SK-N-SH treated with all-trans-retinoic acid at 6 μM for 48 hours (cell line): ENCODE measurements around the gene EXOC4.

Experiments
- ATAC-seq: fragments of 200-7000 bp; cut with Tn5 transposase; 3 replicates; pipeline ENCODE4 v1.9.1; 2020; ENCODE audit warnings: mild to moderate bottlenecking, moderate library complexity
- ARNTL ChIP-seq: fragments of 450-650 bp; formaldehyde crosslinking; IDR thresholded peaks from 2 replicates; pipeline ENCODE4 v1.5.0; 2020; ENCODE audit warnings: low read depth, mild to moderate bottlenecking, moderate library complexity, borderline replicate concordance
- BACH2 ChIP-seq: fragments of 250-450 bp; sonication (Bioruptor Pico); IDR thresholded peaks from 2 replicates; pipeline ENCODE4 v1.9.0; 2021; ENCODE audit warnings: mild to moderate bottlenecking, borderline replicate concordance
- CREB5 ChIP-seq: fragments of 250-450 bp; sonication (Bioruptor Pico); IDR thresholded peaks from 2 replicates; pipeline ENCODE4 v1.5.1; 2020; ENCODE audit warnings: low read depth, mild to moderate bottlenecking, moderate library complexity
- CSRNP3 ChIP-seq: fragments of 250-450 bp; sonication (Bioruptor Pico); IDR thresholded peaks from 2 replicates; pipeline ENCODE4 v1.5.1; 2021; ENCODE audit warnings: mild to moderate bottlenecking, moderate library complexity
- ESRRG ChIP-seq: fragments of 250-450 bp; sonication (Bioruptor Pico); IDR thresholded peaks from 2 replicates; pipeline ENCODE4 v1.6.1; 2021; ENCODE audit warnings: mild to moderate bottlenecking
- GLIS3 ChIP-seq: fragments of 250-450 bp; sonication (Bioruptor Pico); IDR thresholded peaks from 2 replicates; pipeline ENCODE4 v1.5.0; 2020; ENCODE audit warnings: mild to moderate bottlenecking, moderate library complexity
- ISL1 ChIP-seq: fragments of 250-450 bp; sonication (Bioruptor Pico); IDR thresholded peaks from 2 replicates; pipeline ENCODE4 v2.1.2; 2022; ENCODE audit warnings: mild to moderate bottlenecking, moderate library complexity
- OSR1 ChIP-seq: fragments of 250-450 bp; sonication (Bioruptor Pico); IDR thresholded peaks from 2 replicates; pipeline ENCODE4 v1.8.0; 2022; ENCODE audit warnings: moderate library complexity, mild to moderate bottlenecking, inconsistent platforms
- POU6F1 ChIP-seq: fragments of 250-450 bp; sonication (Bioruptor Pico); IDR thresholded peaks from 2 replicates; pipeline ENCODE4 v1.8.0; 2021; ENCODE audit warnings: low read depth, mild to moderate bottlenecking, moderate library complexity, borderline replicate concordance
- PPARA ChIP-seq: fragments of 250-450 bp; sonication (Bioruptor Pico); IDR thresholded peaks from 2 replicates; pipeline ENCODE4 v1.5.0; 2020; ENCODE audit warnings: mild to moderate bottlenecking, borderline replicate concordance
- RARB ChIP-seq: fragments of 250-450 bp; sonication (Bioruptor Pico); IDR thresholded peaks from 2 replicates; pipeline ENCODE4 v1.8.0; 2021; ENCODE audit warnings: mild to moderate bottlenecking, moderate library complexity
- SNAI2 ChIP-seq: fragments of 250-450 bp; sonication (Bioruptor Pico); IDR thresholded peaks from 2 replicates; pipeline ENCODE4 v1.5.0; 2020; ENCODE audit warnings: mild to moderate bottlenecking, moderate library complexity
- TCF4 ChIP-seq: fragments of 250-450 bp; sonication (Bioruptor Pico); IDR thresholded peaks from 2 replicates; pipeline ENCODE4 v1.8.0; 2021; ENCODE audit warnings: mild to moderate bottlenecking, moderate library complexity, borderline replicate concordance
- TOX ChIP-seq: fragments of 250-450 bp; sonication (Bioruptor Pico); IDR thresholded peaks from 2 replicates; pipeline ENCODE4 v1.8.0; 2021; ENCODE audit warnings: mild to moderate bottlenecking, moderate library complexity, borderline replicate concordance
- TSHZ2 ChIP-seq: fragments of 250-450 bp; sonication (Bioruptor Pico); IDR thresholded peaks from 2 replicates; pipeline ENCODE4 v1.5.0; 2020; ENCODE audit warnings: mild to moderate bottlenecking, moderate library complexity
- ZFP3 ChIP-seq: fragments of 250-450 bp; sonication (Bioruptor Pico); IDR thresholded peaks from 2 replicates; pipeline ENCODE4 v1.5.0; 2020; ENCODE audit warnings: mild to moderate bottlenecking, moderate library complexity
- ZNF565 ChIP-seq: fragments of 450-650 bp; formaldehyde crosslinking; conservative IDR thresholded peaks from 2 replicates; pipeline ENCODE4 v1.5.0; 2020; ENCODE audit warnings: low read depth, mild to moderate bottlenecking, moderate library complexity
- ZNF8 ChIP-seq: fragments of 450-650 bp; formaldehyde crosslinking; IDR thresholded peaks from 2 replicates; pipeline ENCODE4 v1.5.0; 2020; ENCODE audit warnings: mild to moderate bottlenecking, moderate library complexity

The EXOC4 gene

GRCh38 chr7:133975130-133975529 is 722.3 kb downstream of the EXOC4 start:
- peak; percentile 29; the same call in 1 of the 3 replicates for ATAC-seq

GRCh38 chr7:133976140-133976539 is 723.3 kb downstream of the EXOC4 start:
- no peak; the same call in 2 of the 3 replicates for ATAC-seq
- TF ChIP-seq TCF4 (peak; percentile 49; the same call in 1 of the 2 replicates), CSRNP3 (no peak)

More at GRCh38 chr7:133975130-133975529, 722.3 kb downstream of the EXOC4 start:
- TF ChIP-seq SNAI2 (CRISPR knock-in tag) (no peak), POU6F1 (CRISPR knock-in tag) (no peak), TCF4 (peak; percentile 59), ARNTL (CRISPR knock-in tag) (no peak), ISL1 (CRISPR knock-in tag) (peak; percentile 62), GLIS3 (no peak), PPARA (CRISPR knock-in tag) (no peak), CSRNP3 (no peak), TSHZ2 (CRISPR knock-in tag) (peak; percentile 61; the same call in 1 of the 2 replicates), RARB (CRISPR knock-in tag) (no peak), CREB5 (no peak), ZNF8 (CRISPR knock-in tag) (no peak), TOX (CRISPR knock-in tag) (no peak), BACH2 (CRISPR knock-in tag) (no peak)

- no peak for ATAC-seq
- TF ChIP-seq ZNF565 (no peak), ISL1 (CRISPR knock-in tag) (no peak), TSHZ2 (CRISPR knock-in tag) (no peak), PPARA (CRISPR knock-in tag) (no peak), OSR1 (no peak), ARNTL (CRISPR knock-in tag) (no peak), ESRRG (CRISPR knock-in tag) (no peak), ZFP3 (CRISPR knock-in tag) (no peak), BACH2 (CRISPR knock-in tag) (no peak)
Measured at GRCh38 chr7:133977409-133978274, 724.8 kb downstream of the EXOC4 start.
